Measurements from ENCODE around the gene FOSL2.

- no peak for TF ChIP-seq ZNF274 (IDR thresholded peaks at IDR 0.05; ENCODE audit: low read depth, low read length)
- TF ChIP-seq YY1 (IDR thresholded peaks at IDR 0.05; ENCODE audit: insufficient read depth, insufficient read length): no peak
Observed at GRCh38 chr2:28390746-28391563, 1.7 kb upstream of the FOSL2 start.
